ENCODE results near the gene PLAU. TPM values are rescaled to one million over a fixed set of nuclear protein-coding genes. Genes with fewer than 3 reads are reported as not detected.

Gene PLAU
- total RNA-seq, 1 experiment from 2014 or later: 8.3 TPM

- POLR2A ChIA-PET (ENCODE audit: low non-redundant PET): no interaction called here
- Histone ChIP-seq H3K27ac (ENCODE audit: low read depth, low read length, poor library complexity, severe bottlenecking) (no peak overlapping the region), H3K36me3 (ENCODE audit: insufficient read depth, low read length, poor library complexity, severe bottlenecking) (peaks cover 14% of the 10 kb centered on the region), H3K9me3 (ENCODE audit: low read depth, low read length, poor library complexity, severe bottlenecking) (no peaks in the 10 kb centered on the region), H3K27me3 (replicated peaks; ENCODE audit: insufficient read depth, low read depth, low read length, poor library complexity) (no peaks in the 10 kb centered on the region), H3K4me3 (ENCODE audit: low read depth, low read length, poor library complexity, severe bottlenecking) (no peak overlapping the region), H3K4me1 (ENCODE audit: insufficient read depth, low read length, poor library complexity, severe bottlenecking) (no peaks in the 10 kb centered on the region)
- no peak for DNase-seq (ENCODE audit: low spot score)
- intact Hi-C loops (cut with micrococcal nuclease; ENCODE audit: unreplicated experiment): no loop called here
- CTCF ChIA-PET: no interaction called here
- TF ChIP-seq CTCF (conservative IDR thresholded peaks at IDR 0.05; ENCODE audit: low read depth, low read length) (no peak), EZH2 (IDR thresholded peaks at IDR 0.05; ENCODE audit: borderline replicate concordance, low read depth, low read length, poor library complexity, severe bottlenecking) (no peak)
- no TSS peak for BruUV-seq (replicated peaks)
Observed at GRCh38 chr10:73864229-73864628, 46.7 kb upstream of the PLAU start.

- Histone ChIP-seq H3K4me3 (ENCODE audit: low read depth, low read length, poor library complexity, severe bottlenecking) (no peak overlapping the region), H3K27me3 (replicated peaks; ENCODE audit: insufficient read depth, low read depth, low read length, poor library complexity) (no peaks in the 10 kb centered on the region), H3K4me1 (ENCODE audit: insufficient read depth, low read length, poor library complexity, severe bottlenecking) (no peaks in the 10 kb centered on the region), H3K27ac (ENCODE audit: low read depth, low read length, poor library complexity, severe bottlenecking) (no peak overlapping the region), H3K36me3 (ENCODE audit: insufficient read depth, low read length, poor library complexity, severe bottlenecking) (peaks cover 12% of the 10 kb centered on the region), H3K9me3 (ENCODE audit: low read depth, low read length, poor library complexity, severe bottlenecking) (no peaks in the 10 kb centered on the region)
- BruUV-seq (replicated peaks): no TSS peak
- DNase-seq (ENCODE audit: low spot score): no peak
- CTCF ChIA-PET: no interaction called here
- no peak for TF ChIP-seq CTCF (conservative IDR thresholded peaks at IDR 0.05; ENCODE audit: low read depth, low read length)
- no peak for TF ChIP-seq EZH2 (IDR thresholded peaks at IDR 0.05; ENCODE audit: borderline replicate concordance, low read depth, low read length, poor library complexity, severe bottlenecking)
- intact Hi-C loops (cut with micrococcal nuclease; ENCODE audit: unreplicated experiment): no loop called here
- POLR2A ChIA-PET (ENCODE audit: low non-redundant PET): no interaction called here
Observed at GRCh38 chr10:73865107-73865458, 45.8 kb upstream of the PLAU start.

DNA sequence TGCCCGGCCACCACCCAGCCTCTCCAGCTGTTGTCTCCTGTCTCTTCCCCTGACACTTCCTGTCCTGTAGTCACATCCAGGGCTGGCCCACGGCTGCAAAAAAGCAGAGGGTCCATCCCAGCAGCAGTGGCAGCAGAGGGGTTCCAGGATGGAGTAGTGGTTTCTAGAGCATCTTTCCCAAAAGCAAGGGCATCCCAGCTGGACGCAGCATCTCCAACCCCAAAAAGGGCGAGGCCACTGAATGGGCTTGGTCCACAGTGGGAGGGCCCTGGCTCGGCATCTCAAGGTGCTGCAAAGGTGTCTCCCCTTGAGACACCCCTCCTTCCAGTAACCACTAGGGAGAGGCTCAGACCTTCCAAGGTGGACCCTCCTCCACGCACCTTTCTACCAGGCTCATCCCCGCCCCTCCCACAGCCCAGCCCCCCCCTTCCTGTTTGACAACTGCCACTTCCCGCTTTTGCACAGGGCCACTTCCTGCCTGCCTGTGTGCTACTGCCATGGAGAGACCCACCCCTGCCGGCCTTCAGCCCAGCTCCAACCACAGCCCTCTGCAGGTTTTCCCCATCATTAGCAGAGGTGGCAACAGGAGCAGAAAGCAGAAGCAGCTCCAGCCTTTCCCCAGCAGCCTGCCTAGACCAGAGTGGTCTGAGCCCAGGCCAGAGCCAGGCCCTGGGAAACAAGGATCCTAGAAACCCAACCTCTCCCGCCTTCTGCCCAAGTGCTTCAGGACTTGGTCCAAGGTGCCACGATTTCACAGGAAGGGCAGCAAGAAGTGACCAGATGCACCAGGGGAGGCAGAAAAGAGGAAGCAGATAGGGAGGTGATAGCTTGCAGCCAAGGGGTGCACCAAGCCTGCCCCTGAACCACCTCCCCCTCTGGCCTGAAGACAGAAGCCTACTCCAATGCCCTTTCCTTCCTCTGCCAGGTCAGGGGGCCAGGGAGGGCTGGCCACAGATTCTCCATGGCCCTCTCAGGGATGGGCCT is 45.2 kb upstream of the PLAU start:
- Histone ChIP-seq H3K27ac (ENCODE audit: low read depth, low read length, poor library complexity, severe bottlenecking) (no peak overlapping the region), H3K4me3 (ENCODE audit: low read depth, low read length, poor library complexity, severe bottlenecking) (no peak overlapping the region), H3K27me3 (replicated peaks; ENCODE audit: insufficient read depth, low read depth, low read length, poor library complexity) (no peaks in the 10 kb centered on the region), H3K36me3 (ENCODE audit: insufficient read depth, low read length, poor library complexity, severe bottlenecking) (peaks cover 8% of the 10 kb centered on the region), H3K4me1 (ENCODE audit: insufficient read depth, low read length, poor library complexity, severe bottlenecking) (no peaks in the 10 kb centered on the region), H3K9me3 (ENCODE audit: low read depth, low read length, poor library complexity, severe bottlenecking) (no peaks in the 10 kb centered on the region)
- TF ChIP-seq CTCF (conservative IDR thresholded peaks at IDR 0.05; ENCODE audit: low read depth, low read length) (no peak), EZH2 (IDR thresholded peaks at IDR 0.05; ENCODE audit: borderline replicate concordance, low read depth, low read length, poor library complexity, severe bottlenecking) (no peak)
- ChIA-PET CTCF (no interaction called here), POLR2A (ENCODE audit: low non-redundant PET) (no interaction called here)
- intact Hi-C loops (cut with micrococcal nuclease; ENCODE audit: unreplicated experiment): no loop called here
- no TSS peak for BruUV-seq (replicated peaks)
- no peak for DNase-seq (ENCODE audit: low spot score)

Data from A673 (cell line).